ENCODE results near the gene HMGB1.
"Not testable (repeated sequence)": the region's sequence is repeated elsewhere in the genome, so short reads cannot be mapped to it uniquely, and the experiment has no call there.

HMGB1 gene

GRCh38 chr13:30465343-30465592 lies 468 bp downstream of the HMGB1 start:
- DNase-seq: no peak

- peak; percentile 62 to 81 (median 74) for DNase-seq
Observed at GRCh38 chr13:30464496-30465342, 1.0 kb downstream of the HMGB1 start.

GRCh38 chr13:30463787-30464495 lies 1.8 kb downstream of the HMGB1 start:
- peak; percentile 36 to 74 (median 56) for DNase-seq

GRCh38 chr13:30461279-30462066 lies 4.3 kb downstream of the HMGB1 start:
- DNase-seq: not testable (repeated sequence)

- no peak for DNase-seq
Observed at GRCh38 chr13:30457306-30457891, 8.3 kb downstream of the HMGB1 start.

- no peak for DNase-seq
Observed at GRCh38 chr13:30456290-30456689, 9.4 kb downstream of the HMGB1 start.

GRCh38 chr13:30454991-30455390 lies 10.7 kb downstream of the HMGB1 start:
- no peak for DNase-seq

- DNase-seq: no peak
Observed at GRCh38 chr13:30453727-30454126, 12.0 kb downstream of the HMGB1 start.

- not testable (repeated sequence) for DNase-seq
Observed at GRCh38 chr13:30451476-30451875, 14.3 kb downstream of the HMGB1 start.

GRCh38 chr13:30450066-30450465 lies 15.7 kb downstream of the HMGB1 start:
- DNase-seq: no peak

- no peak for DNase-seq
Observed at GRCh38 chr13:30448441-30448840, 17.3 kb downstream of the HMGB1 start.

GRCh38 chr13:30446126-30446500 lies 19.6 kb downstream of the HMGB1 start:
- no peak for DNase-seq

GRCh38 chr13:30443957-30444404 lies 21.8 kb downstream of the HMGB1 start:
- DNase-seq: no peak

- DNase-seq: not testable (repeated sequence)
Observed at GRCh38 chr13:30443491-30443890, 22.2 kb downstream of the HMGB1 start.

GRCh38 chr13:30442926-30443325 lies 22.8 kb downstream of the HMGB1 start:
- no peak for DNase-seq

GRCh38 chr13:30440910-30441703 lies 24.6 kb downstream of the HMGB1 start:
- no peak for DNase-seq

GRCh38 chr13:30438286-30438685 lies 27.4 kb downstream of the HMGB1 start:
- no peak for DNase-seq

- no peak for DNase-seq
Observed at GRCh38 chr13:30437177-30437576, 28.6 kb downstream of the HMGB1 start.

GRCh38 chr13:30435911-30436451 lies 29.8 kb downstream of the HMGB1 start:
- no peak for DNase-seq

- no peak for DNase-seq
Observed at GRCh38 chr13:30431269-30431940, 34.3 kb downstream of the HMGB1 start.

Data from activated naive CD4-positive, alpha-beta T cell (primary cell).